GM12872 (cell line): ENCODE measurements around the gene KIF2A.

ENCODE experiments used
- CTCF ChIP-seq: IDR thresholded peaks from 3 replicates; pipeline ENCODE4 v1.5.1; 2011; ENCODE audit warnings: low read depth, mild to moderate bottlenecking, low read length, moderate library complexity; ENCODE audit not compliant: insufficient read depth

KIF2A gene

GRCh38 chr5:62283005-62283404, 23.0 kb upstream of the KIF2A start:
- TF ChIP-seq CTCF, result no peak

- TF ChIP-seq CTCF, result no peak
Measured at GRCh38 chr5:62283861-62284260, 22.1 kb upstream of the KIF2A start.

GRCh38 chr5:62284946-62285891, 20.8 kb upstream of the KIF2A start:
- TF ChIP-seq CTCF, result no peak

- TF ChIP-seq CTCF, result no peak
Measured at GRCh38 chr5:62286834-62287233, 19.2 kb upstream of the KIF2A start.

GRCh38 chr5:62287237-62287636, 18.8 kb upstream of the KIF2A start:
- TF ChIP-seq CTCF, result no peak

GRCh38 chr5:62288118-62288517, 17.9 kb upstream of the KIF2A start:
- TF ChIP-seq CTCF, result no peak

GRCh38 chr5:62289813-62290212, 16.2 kb upstream of the KIF2A start:
- no peak for TF ChIP-seq CTCF
